ENCODE results near the gene CDAN1.

CDAN1 gene

GRCh38 chr15:42721016-42721415 is 15.9 kb downstream of the CDAN1 start:
- H3K9ac ChIP-seq (ENCODE audit: low read depth, low read length), result no peak overlapping the region
- H3K36me3 ChIP-seq (ENCODE audit: control insufficient read depth, insufficient read depth, low read length), result peaks cover 16% of the 10 kb centered on the region
- no peaks in the 10 kb centered on the region for H3K9me3 ChIP-seq (ENCODE audit: control insufficient read depth, insufficient read depth, low read length)
- no peaks in the 10 kb centered on the region for H3K27me3 ChIP-seq (ENCODE audit: control insufficient read depth, insufficient read depth, low read length)
- H3K4me1 ChIP-seq (ENCODE audit: control insufficient read depth, insufficient read depth, low read length), result no peaks in the 10 kb centered on the region
- no peak overlapping the region for H3K4me3 ChIP-seq (ENCODE audit: low read depth, low read length)

GRCh38 chr15:42720071-42720470 is 16.9 kb downstream of the CDAN1 start:
- no peaks in the 10 kb centered on the region for H3K4me1 ChIP-seq (ENCODE audit: control insufficient read depth, insufficient read depth, low read length)
- H3K4me3 ChIP-seq (ENCODE audit: low read depth, low read length), result no peak overlapping the region
- no peaks in the 10 kb centered on the region for H3K27me3 ChIP-seq (ENCODE audit: control insufficient read depth, insufficient read depth, low read length)
- H3K9ac ChIP-seq (ENCODE audit: low read depth, low read length), result no peak overlapping the region
- H3K36me3 ChIP-seq (ENCODE audit: control insufficient read depth, insufficient read depth, low read length), result peaks cover 13% of the 10 kb centered on the region
- no peaks in the 10 kb centered on the region for H3K9me3 ChIP-seq (ENCODE audit: control insufficient read depth, insufficient read depth, low read length)

GRCh38 chr15:42719043-42719442 is 17.9 kb downstream of the CDAN1 start:
- Histone ChIP-seq H3K27me3 (ENCODE audit: control insufficient read depth, insufficient read depth, low read length) (no peaks in the 10 kb centered on the region), H3K4me1 (ENCODE audit: control insufficient read depth, insufficient read depth, low read length) (no peaks in the 10 kb centered on the region), H3K9me3 (ENCODE audit: control insufficient read depth, insufficient read depth, low read length) (no peaks in the 10 kb centered on the region), H3K9ac (ENCODE audit: low read depth, low read length) (no peak overlapping the region), H3K36me3 (ENCODE audit: control insufficient read depth, insufficient read depth, low read length) (peaks cover 3% of the 10 kb centered on the region), H3K4me3 (ENCODE audit: low read depth, low read length) (no peak overlapping the region)

GRCh38 chr15:42716626-42717025 is 20.3 kb downstream of the CDAN1 start:
- Histone ChIP-seq H3K9me3 (ENCODE audit: control insufficient read depth, insufficient read depth, low read length) (no peaks in the 10 kb centered on the region), H3K27me3 (ENCODE audit: control insufficient read depth, insufficient read depth, low read length) (no peaks in the 10 kb centered on the region), H3K4me3 (ENCODE audit: low read depth, low read length) (no peak overlapping the region), H3K36me3 (ENCODE audit: control insufficient read depth, insufficient read depth, low read length) (no peaks in the 10 kb centered on the region), H3K9ac (ENCODE audit: low read depth, low read length) (no peak overlapping the region), H3K4me1 (ENCODE audit: control insufficient read depth, insufficient read depth, low read length) (no peaks in the 10 kb centered on the region)

- no peak overlapping the region for H3K4me3 ChIP-seq (ENCODE audit: low read depth, low read length)
- no peak overlapping the region for H3K9ac ChIP-seq (ENCODE audit: low read depth, low read length)
- no peaks in the 10 kb centered on the region for H3K9me3 ChIP-seq (ENCODE audit: control insufficient read depth, insufficient read depth, low read length)
- no peaks in the 10 kb centered on the region for H3K27me3 ChIP-seq (ENCODE audit: control insufficient read depth, insufficient read depth, low read length)
- H3K4me1 ChIP-seq (ENCODE audit: control insufficient read depth, insufficient read depth, low read length), result no peaks in the 10 kb centered on the region
- no peaks in the 10 kb centered on the region for H3K36me3 ChIP-seq (ENCODE audit: control insufficient read depth, insufficient read depth, low read length)
Observed at GRCh38 chr15:42716125-42716524, 20.8 kb downstream of the CDAN1 start.

GRCh38 chr15:42712584-42712983 is 24.3 kb downstream of the CDAN1 start:
- no peaks in the 10 kb centered on the region for H3K36me3 ChIP-seq (ENCODE audit: control insufficient read depth, insufficient read depth, low read length)
- no peak overlapping the region for H3K4me3 ChIP-seq (ENCODE audit: low read depth, low read length)
- H3K4me1 ChIP-seq (ENCODE audit: control insufficient read depth, insufficient read depth, low read length), result no peaks in the 10 kb centered on the region
- H3K9me3 ChIP-seq (ENCODE audit: control insufficient read depth, insufficient read depth, low read length), result no peaks in the 10 kb centered on the region
- H3K27me3 ChIP-seq (ENCODE audit: control insufficient read depth, insufficient read depth, low read length), result no peaks in the 10 kb centered on the region
- H3K9ac ChIP-seq (ENCODE audit: low read depth, low read length), result no peak overlapping the region

- H3K9me3 ChIP-seq (ENCODE audit: control insufficient read depth, insufficient read depth, low read length), result no peaks in the 10 kb centered on the region
- no peak overlapping the region for H3K9ac ChIP-seq (ENCODE audit: low read depth, low read length)
- H3K27me3 ChIP-seq (ENCODE audit: control insufficient read depth, insufficient read depth, low read length), result no peaks in the 10 kb centered on the region
Observed at GRCh38 chr15:42711746-42712145, 25.2 kb downstream of the CDAN1 start.

GRCh38 chr15:42710662-42711061 is 26.3 kb downstream of the CDAN1 start:
- no peak overlapping the region for H3K9ac ChIP-seq (ENCODE audit: low read depth, low read length)
- no peaks in the 10 kb centered on the region for H3K36me3 ChIP-seq (ENCODE audit: control insufficient read depth, insufficient read depth, low read length)
- no peak overlapping the region for H3K4me3 ChIP-seq (ENCODE audit: low read depth, low read length)
- H3K27me3 ChIP-seq (ENCODE audit: control insufficient read depth, insufficient read depth, low read length), result no peaks in the 10 kb centered on the region
- H3K9me3 ChIP-seq (ENCODE audit: control insufficient read depth, insufficient read depth, low read length), result no peaks in the 10 kb centered on the region
- H3K4me1 ChIP-seq (ENCODE audit: control insufficient read depth, insufficient read depth, low read length), result no peaks in the 10 kb centered on the region

More at GRCh38 chr15:42711746-42712145, 25.2 kb downstream of the CDAN1 start:
- Histone ChIP-seq H3K4me3 (ENCODE audit: low read depth, low read length) (no peak overlapping the region), H3K36me3 (ENCODE audit: control insufficient read depth, insufficient read depth, low read length) (no peaks in the 10 kb centered on the region), H3K4me1 (ENCODE audit: control insufficient read depth, insufficient read depth, low read length) (no peaks in the 10 kb centered on the region)

- Histone ChIP-seq H3K4me1 (ENCODE audit: control insufficient read depth, insufficient read depth, low read length) (no peaks in the 10 kb centered on the region), H3K4me3 (ENCODE audit: low read depth, low read length) (no peak overlapping the region), H3K36me3 (ENCODE audit: control insufficient read depth, insufficient read depth, low read length) (no peaks in the 10 kb centered on the region), H3K9ac (ENCODE audit: low read depth, low read length) (no peak overlapping the region), H3K9me3 (ENCODE audit: control insufficient read depth, insufficient read depth, low read length) (no peaks in the 10 kb centered on the region), H3K27me3 (ENCODE audit: control insufficient read depth, insufficient read depth, low read length) (no peaks in the 10 kb centered on the region)
Observed at GRCh38 chr15:42707873-42708544, 28.9 kb downstream of the CDAN1 start.

GRCh38 chr15:42707068-42707467 is 29.9 kb downstream of the CDAN1 start:
- Histone ChIP-seq H3K4me1 (ENCODE audit: control insufficient read depth, insufficient read depth, low read length) (no peaks in the 10 kb centered on the region), H3K36me3 (ENCODE audit: control insufficient read depth, insufficient read depth, low read length) (no peaks in the 10 kb centered on the region), H3K27me3 (ENCODE audit: control insufficient read depth, insufficient read depth, low read length) (no peaks in the 10 kb centered on the region), H3K9me3 (ENCODE audit: control insufficient read depth, insufficient read depth, low read length) (no peaks in the 10 kb centered on the region), H3K4me3 (ENCODE audit: low read depth, low read length) (no peak overlapping the region), H3K9ac (ENCODE audit: low read depth, low read length) (no peak overlapping the region)

GRCh38 chr15:42705336-42705735 is 31.6 kb downstream of the CDAN1 start:
- H3K27me3 ChIP-seq (ENCODE audit: control insufficient read depth, insufficient read depth, low read length), result no peaks in the 10 kb centered on the region
- no peak overlapping the region for H3K4me3 ChIP-seq (ENCODE audit: low read depth, low read length)
- no peaks in the 10 kb centered on the region for H3K36me3 ChIP-seq (ENCODE audit: control insufficient read depth, insufficient read depth, low read length)
- H3K9me3 ChIP-seq (ENCODE audit: control insufficient read depth, insufficient read depth, low read length), result no peaks in the 10 kb centered on the region
- H3K4me1 ChIP-seq (ENCODE audit: control insufficient read depth, insufficient read depth, low read length), result no peaks in the 10 kb centered on the region
- H3K9ac ChIP-seq (ENCODE audit: low read depth, low read length), result no peak overlapping the region

GRCh38 chr15:42704492-42704926 is 32.4 kb downstream of the CDAN1 start:
- H3K9me3 ChIP-seq (ENCODE audit: control insufficient read depth, insufficient read depth, low read length), result no peaks in the 10 kb centered on the region
- no peaks in the 10 kb centered on the region for H3K36me3 ChIP-seq (ENCODE audit: control insufficient read depth, insufficient read depth, low read length)
- no peak overlapping the region for H3K9ac ChIP-seq (ENCODE audit: low read depth, low read length)
- H3K4me3 ChIP-seq (ENCODE audit: low read depth, low read length), result no peak overlapping the region
- no peaks in the 10 kb centered on the region for H3K4me1 ChIP-seq (ENCODE audit: control insufficient read depth, insufficient read depth, low read length)
- no peaks in the 10 kb centered on the region for H3K27me3 ChIP-seq (ENCODE audit: control insufficient read depth, insufficient read depth, low read length)
